Amygdala (tissue), 56 donors: ENCODE measurements around the gene KLHL5.

Experiments used
- DNase-seq, 56 donors: peaks; one replicate each; lab custom pipeline; 2025; lab: John Stamatoyannopoulos, UW

The KLHL5 gene

DNA sequence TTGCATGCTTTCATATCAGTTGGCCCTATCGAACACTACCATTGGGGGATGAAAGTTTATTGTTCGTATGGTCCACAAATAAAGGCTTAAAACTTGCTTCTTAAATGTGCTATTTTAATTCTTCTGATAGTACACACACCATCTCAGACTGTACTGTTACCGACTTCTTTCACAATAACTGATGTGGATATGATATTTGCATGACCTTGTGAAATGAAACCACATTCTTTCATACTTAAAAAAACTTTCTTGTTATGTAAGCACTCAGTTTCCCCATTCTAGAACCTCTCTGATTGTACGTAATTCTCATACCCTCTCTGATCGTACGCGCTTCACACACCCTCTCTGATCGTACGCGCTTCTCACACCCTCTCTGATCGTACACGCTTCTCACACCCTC lies 108.3 kb downstream of the KLHL5 start:
- no peak for DNase-seq
